DMS53 treated with DMSO at 0.1 percent for 48 hours (cell line): ENCODE measurements around the gene IFNB1.

ENCODE experiments used
- DNase-seq: peaks from one replicate; lab custom pipeline; 2025; ENCODE audit not compliant: unreplicated experiment; lab: John Stamatoyannopoulos, UW

The IFNB1 gene

DNA sequence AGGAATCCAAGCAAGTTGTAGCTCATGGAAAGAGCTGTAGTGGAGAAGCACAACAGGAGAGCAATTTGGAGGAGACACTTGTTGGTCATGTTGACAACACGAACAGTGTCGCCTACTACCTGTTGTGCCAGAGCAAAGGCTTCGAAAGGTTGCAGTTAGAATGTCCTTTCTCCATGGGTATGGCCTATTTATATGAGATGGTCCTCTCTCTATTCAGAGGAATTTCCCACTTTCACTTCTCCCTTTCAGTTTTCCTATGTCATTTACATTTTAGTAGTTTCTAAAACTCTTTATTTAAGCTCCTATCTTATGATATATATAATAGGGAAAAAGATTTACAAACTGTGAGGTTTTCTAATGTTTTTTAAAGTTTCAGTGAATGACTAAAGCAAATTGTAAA, at the start of gene IFNB1:
TSS of gene IFNB1 (minus strand) at position 162 of the 400 bp plus-strand sequence. CDS start at position 89, 73 bp downstream.
- DNase-seq = no peak

- DNase-seq = no peak
Observed at GRCh38 chr9:21121595-21122251, 44.0 kb upstream of the IFNB1 start.

DNA sequence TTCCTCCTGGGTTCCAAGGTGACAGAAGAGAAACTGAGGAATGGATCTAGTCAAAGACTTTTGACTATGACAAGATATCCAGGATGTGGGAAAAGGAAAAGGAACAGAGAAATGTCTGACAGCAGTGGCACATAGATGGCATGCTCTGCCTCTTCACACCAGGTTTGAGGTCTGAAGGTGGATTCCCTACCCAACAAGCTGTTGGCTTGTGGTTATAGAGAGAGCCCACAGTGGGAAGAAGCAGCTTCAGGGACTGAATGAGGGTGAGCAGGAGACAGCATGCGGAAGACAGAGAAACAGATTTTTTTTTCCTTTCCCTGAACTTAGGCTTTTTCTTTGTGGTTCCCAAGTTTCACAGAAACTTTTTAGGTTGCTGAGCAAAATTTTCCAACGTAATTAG, 43.3 kb upstream of the IFNB1 start:
- no peak for DNase-seq

DNA sequence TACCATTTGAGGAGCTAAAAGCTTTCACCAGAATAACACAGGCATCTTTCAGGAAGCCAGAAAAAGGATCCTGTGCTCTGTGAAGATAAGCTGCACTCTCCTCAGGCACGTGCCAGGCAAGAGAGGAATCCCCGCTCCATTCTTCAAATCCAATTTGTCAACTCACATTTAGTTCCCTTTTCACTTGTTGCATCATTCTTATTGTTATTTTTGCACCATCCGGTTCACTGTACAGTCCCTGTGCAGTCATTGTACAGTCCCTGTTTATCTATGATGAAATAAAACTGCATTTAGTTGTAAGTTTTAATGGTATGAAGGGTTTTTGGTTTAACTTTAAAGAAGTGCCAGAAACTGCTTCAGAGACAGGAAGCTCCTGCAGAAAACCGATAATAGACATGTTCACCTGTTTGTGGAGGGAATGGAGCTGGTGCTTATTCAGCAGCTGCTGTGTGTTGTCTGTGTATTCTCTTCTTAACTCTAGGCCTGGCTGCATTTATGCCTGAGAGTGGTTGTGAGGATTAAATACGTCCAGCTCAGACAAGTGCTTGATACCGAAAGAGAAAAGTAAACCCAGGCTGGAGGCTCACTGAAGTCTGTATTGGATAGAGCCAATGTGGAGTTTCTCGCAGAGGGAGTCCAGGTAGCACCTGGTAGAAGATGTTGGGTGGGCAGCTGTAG, 41.5 kb upstream of the IFNB1 start:
- no peak for DNase-seq

DNA sequence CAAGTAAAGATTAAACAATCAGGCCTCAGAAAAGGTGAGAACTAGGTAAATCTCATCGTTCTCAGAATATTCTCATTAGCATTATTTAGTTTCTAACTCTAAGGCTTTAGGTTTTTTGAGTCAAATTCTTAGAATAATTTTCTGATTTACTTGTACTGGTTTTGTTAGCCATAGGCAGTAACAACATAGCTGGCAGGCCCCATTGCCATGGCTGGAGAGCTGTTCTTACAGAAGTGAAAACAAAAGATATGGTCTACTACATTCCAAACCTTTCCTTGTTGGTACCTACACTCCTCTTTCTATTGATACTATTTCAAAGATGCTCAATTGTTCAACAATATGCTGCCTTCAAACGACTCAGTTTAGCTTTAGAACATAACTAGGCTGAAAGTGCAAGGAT, 36.6 kb upstream of the IFNB1 start:
- DNase-seq = no peak

DNA sequence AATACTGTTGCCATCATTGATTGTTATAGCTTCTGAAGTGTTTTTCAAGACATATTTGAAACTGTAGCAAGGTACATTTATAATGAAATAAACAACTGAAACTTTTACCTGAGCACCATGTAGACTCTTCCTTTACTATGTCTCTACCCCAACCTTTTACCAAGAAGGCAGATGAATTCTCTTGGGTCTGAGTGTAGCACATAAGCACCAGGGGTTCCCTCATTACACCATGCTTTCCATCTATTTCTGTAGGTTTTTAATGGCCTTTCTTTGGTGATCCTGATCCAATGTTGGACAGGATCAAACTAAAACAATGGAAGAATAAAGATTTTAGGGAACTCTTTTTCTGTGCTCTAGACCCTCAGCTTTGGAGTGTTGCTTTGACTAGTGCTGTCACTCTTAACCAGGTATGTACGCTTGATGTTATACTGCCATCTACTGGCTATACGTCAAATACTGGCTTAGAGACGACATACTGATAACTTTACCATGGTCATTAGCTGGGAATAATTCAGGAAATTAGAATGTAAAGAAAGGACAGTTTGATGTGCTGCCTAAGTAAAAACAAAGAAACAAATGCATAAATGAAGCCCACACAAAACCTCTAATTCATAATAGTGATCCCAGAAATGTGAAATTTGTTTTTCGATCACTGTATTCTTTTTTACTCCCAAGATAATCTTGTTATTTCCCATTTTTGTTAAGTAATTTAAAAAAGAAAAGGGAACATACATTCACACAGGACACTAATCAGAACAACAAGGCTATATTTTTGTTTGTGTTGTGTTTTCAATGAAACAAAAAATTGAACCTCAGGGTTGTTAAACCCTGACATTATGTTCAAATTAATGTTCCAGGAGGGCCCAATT, 33.2 kb upstream of the IFNB1 start:
- peak; percentile 43 for DNase-seq

DNA sequence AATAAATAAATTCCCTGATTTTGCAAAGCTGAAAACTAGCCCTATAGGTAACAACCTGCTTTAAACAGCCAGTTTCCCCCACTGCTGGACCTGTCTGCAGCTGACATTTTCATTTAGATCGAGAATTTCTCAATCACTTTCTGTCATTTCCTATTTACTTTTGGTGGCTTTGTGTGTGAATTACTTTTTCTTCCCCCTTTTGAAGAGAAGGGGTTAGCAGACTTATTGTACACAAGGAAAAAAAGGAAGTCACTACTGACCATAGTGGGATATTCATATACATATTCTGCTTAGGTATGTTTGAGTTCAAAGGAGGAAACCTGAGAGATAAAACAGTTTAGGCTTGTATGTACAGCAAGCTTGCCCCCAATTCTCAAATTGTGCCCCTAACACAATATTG, 27.0 kb upstream of the IFNB1 start:
- DNase-seq = no peak

DNA sequence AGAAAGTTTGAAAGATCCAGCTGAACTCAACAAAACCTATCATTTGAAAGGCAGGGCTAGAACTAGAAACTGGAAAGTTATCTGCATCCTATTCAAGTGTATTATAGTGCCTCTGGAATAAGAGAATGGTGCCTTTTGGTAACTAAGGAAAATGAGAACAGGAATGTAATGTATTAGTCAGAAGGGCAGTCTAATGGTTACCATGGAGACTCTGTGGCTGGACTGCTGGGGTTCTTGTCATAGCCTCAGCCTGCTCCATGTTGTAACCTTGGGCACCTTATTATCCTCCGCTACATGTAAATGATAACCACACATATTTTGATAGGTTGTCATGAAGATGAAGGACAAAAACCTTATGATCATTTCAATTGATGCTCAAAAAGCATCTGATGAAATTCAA, 24.6 kb upstream of the IFNB1 start:
- DNase-seq = no peak

- no peak for DNase-seq
Observed at GRCh38 chr9:21097817-21098216, 20.1 kb upstream of the IFNB1 start.

GRCh38 chr9:21096901-21097255, 19.1 kb upstream of the IFNB1 start:
- no peak for DNase-seq

DNA sequence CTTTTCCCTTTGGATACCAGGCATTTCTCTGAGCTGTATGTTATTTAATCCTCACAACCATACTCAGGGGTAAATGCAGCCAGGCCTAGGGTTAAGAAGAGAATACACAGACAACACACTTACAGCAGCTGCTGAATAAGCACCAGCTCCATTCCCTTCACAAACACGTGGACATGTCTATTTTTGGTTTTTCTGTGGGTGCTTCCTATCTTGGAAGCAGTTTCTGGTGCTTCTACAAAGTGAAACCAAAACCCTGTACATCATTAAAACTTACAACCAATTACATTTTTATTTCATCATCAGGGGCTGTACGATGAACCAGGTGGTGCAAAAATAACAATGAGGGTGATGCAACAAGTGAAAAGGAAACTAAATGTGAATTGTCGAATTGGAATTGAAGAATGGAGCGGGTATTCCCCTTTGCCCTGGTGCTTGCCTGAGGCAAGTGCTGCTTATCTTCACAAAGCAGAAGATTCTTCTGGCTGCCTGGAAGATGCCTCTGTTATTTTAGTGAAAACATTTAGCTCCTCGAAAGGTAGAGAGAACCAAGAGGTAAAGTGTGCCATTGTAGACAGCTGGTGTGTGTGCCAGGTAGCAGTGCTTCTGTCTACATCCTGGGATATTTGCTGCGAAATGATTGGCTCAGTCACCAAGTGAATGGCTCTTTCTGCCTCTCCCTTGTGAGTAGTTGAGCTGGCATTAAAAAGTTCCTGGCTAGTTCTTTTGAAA, 18.6 kb upstream of the IFNB1 start:
- peak; percentile 16 for DNase-seq

- no peak for DNase-seq
Observed at GRCh38 chr9:21095561-21095960, 17.8 kb upstream of the IFNB1 start.

- DNase-seq = no peak
Observed at GRCh38 chr9:21086538-21086937, 8.8 kb upstream of the IFNB1 start.

DNA sequence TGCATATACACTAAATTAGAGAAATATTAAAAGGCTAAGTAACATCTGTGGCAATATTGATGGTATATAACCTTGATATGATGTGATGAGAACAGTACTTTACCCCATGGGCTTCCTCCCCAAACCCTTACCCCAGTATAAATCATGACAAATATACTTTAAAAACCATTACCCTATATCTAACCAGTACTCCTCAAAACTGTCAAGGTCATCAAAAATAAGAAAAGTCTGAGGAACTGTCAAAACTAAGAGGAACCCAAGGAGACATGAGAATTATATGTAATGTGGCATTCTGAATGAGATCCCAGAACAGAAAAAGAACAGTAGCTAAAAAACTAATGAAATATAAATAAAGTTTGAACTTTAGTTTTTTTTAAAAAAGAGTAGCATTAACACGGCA, 7.3 kb upstream of the IFNB1 start:
- no peak for DNase-seq

DNA sequence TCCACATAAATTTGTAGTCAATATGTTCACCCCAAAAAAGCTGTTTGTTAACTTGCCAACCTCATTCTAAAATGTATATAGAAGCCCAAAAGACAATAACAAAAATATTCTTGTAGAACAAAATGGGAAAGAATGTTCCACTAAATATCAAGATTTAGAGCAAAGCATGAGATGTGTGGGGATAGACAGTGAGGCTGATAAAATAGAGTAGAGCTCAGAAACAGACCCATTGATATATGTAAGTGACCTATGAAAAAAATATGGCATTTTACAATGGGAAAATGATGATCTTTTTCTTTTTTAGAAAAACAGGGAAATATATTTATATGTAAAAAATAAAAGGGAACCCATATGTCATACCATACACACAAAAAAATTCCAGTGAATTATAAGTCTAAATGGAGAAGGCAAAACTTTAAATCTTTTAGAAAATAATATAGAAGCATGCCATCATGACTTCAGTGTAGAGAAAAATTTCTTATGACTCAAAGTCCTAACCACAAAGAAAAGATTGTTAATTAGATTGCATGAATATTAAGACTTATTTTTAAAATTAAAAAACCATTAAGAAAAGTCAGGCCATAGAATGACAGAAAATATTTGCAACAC, 6.6 kb upstream of the IFNB1 start:
- no peak for DNase-seq

- no peak for DNase-seq
Observed at GRCh38 chr9:21082671-21083070, 4.9 kb upstream of the IFNB1 start.

- DNase-seq = no peak
Observed at GRCh38 chr9:21081999-21082398, 4.3 kb upstream of the IFNB1 start.

DNA sequence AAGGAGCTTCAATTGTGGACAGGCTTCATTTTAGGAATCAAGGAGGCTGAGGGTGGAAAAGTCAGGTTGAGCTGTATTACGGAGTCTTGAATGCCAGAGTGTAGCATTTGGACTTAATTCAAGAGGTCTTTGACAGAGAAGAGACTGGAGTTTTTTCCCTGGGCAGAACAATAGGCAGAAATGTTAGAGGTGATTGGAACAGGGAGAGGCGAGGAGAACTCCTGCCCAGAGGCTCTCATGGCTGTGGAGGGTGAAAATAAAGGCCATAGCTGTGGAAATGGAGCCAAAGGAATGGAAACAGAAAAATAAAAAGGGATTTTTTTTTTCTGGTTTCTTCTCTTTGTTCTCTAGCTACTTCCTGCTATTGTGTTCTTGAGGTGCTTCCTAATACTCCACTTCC, 3.7 kb upstream of the IFNB1 start:
- DNase-seq = no peak

DNA sequence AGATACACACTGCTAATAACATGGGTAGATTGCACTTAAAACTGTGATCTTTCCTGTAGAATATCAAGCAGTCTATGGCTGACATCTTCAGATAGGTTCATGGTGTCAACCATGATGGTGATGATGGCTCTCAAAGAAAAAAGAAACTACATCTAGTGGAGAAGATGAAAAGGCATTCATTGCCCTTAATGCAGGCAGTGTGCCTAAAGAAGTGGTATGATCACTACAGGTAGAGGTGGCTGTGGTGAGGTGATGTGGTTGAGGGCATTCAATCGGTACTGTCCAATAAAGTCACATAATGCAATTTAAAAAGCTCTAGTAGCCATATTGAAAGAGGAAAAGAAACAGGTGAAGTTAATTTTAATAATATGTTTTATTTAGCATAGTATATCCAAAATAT, 3.1 kb upstream of the IFNB1 start:
- no peak for DNase-seq

GRCh38 chr9:21078702-21079101, 960 bp upstream of the IFNB1 start:
- DNase-seq = no peak

DNA sequence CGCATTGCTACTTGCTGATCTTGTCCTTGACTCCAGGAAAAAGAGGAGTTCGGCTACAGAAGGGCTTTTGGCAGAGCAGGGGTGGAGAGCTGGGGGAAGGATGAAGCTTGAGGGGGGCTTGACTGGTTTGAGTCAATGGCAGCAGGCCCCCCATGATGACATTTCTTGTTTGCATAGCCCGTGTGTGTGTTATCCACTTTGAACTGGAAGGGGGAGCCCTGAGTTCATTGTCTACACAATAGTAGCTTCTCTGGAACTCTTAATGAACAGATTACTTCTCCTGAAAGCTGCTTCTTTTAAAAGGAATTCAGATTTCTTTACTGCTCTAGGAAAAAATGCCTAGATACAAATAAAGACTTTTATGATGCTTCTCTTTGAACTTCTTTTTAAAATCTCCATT, 2.3 kb downstream of the IFNB1 start:
- DNase-seq = no peak
